Omental fat pad (tissue), 4 donors: Measurements from ENCODE around the gene SHISA8. TPM values are rescaled to one million over a fixed set of nuclear protein-coding genes. Genes with fewer than 3 reads are reported as not detected.

ENCODE experiments used
- ATAC-seq: fragments of 150-250 bp; one replicate; pipeline ENCODE4 v1.9.1; 2016; ENCODE audit warnings: mild to moderate bottlenecking, moderate library complexity; ENCODE audit not compliant: low FRiP score
- DNase-seq: peaks from one replicate; pipeline ENCODE4 v3.0.0-alpha.2; 2019; ENCODE audit warnings: low spot score
- CTCF ChIP-seq, 3 donors: fragments of 450-650 bp; IDR thresholded peaks; one replicate each; pipeline ENCODE4 v1.5.1; 2016 to 2017; ENCODE audit warnings: antibody characterized with exemption in 3 of 3, mild to moderate bottlenecking in 3 of 3, moderate library complexity in 2 of 3
- small RNA-seq: library from RNA; depleted of rRNA; stranded (forward); fragments of <200 nt; gene quantifications from one replicate; pipeline ENCODE3, GENCODE V24; 2016
- total RNA-seq, 4 donors: library from RNA; depleted of rRNA; stranded (reverse); fragments of >200 nt; gene quantifications; one replicate each; pipeline ENCODE4 v1.1.0, GENCODE V29; 2016

SHISA8 gene
- total RNA-seq, 4 donors from 2014 or later = not detected

- TF ChIP-seq CTCF (IDR thresholded peaks at IDR 0.05) = no peak
- no peak for ATAC-seq
- DNase-seq = no peak
Observed at GRCh38 chr22:41868556-41868955, 46.3 kb downstream of the SHISA8 start.

- DNase-seq (no peak), ATAC-seq (no peak)
- no peak for TF ChIP-seq CTCF (IDR thresholded peaks at IDR 0.05)
Observed at GRCh38 chr22:41863472-41863871, 51.4 kb downstream of the SHISA8 start.

- no peak for DNase-seq
- ATAC-seq = peak; percentile 30
- TF ChIP-seq CTCF (IDR thresholded peaks at IDR 0.05) = no peak
Observed at GRCh38 chr22:41862530-41863266, 52.2 kb downstream of the SHISA8 start.

GRCh38 chr22:41862160-41862529 is 52.7 kb downstream of the SHISA8 start:
- TF ChIP-seq CTCF (IDR thresholded peaks at IDR 0.05) = no peak
- DNase-seq (no peak), ATAC-seq (peak; percentile 29)

Small RNA genes within 50 kb of the gene (small RNA-seq; reads per million reads assigned to genes)
- 1.9 reads per million, percentile 37 among the genes with 10 or more reads in this experiment for gene MIR33A

Other genes starting within 250 kb of the SHISA8 start
- 100 to 1,000 TPM in 3 of 4 donors, 10 to 100 TPM in 1; 99.0 to 169 (median 126) TPM for gene SNU13, start 226.2 kb downstream of the SHISA8 start, total RNA-seq
- gene MEI1, start 215.6 kb downstream of the SHISA8 start, total RNA-seq = 10 to 100 TPM in 1 of 4 donors, 1 to 10 TPM in 3; 2.3 to 16.9 (median 2.6) TPM
- 1 to 10 TPM; 1.6 to 3.5 (median 3.4) TPM for gene CCDC134, start 114.4 kb downstream of the SHISA8 start, total RNA-seq
- gene SREBF2, start 82.0 kb downstream of the SHISA8 start, total RNA-seq = 10 to 100 TPM; 26.3 to 63.5 (median 33.8) TPM
- under 1 TPM; 0.16 to 0.84 (median 0.22) TPM for gene TNFRSF13C, start 11.7 kb upstream of the SHISA8 start, total RNA-seq
- 1 to 10 TPM in 1 of 4 donors, under 1 TPM in 1, not detected in 2; 0.84 to 5.4 TPM for gene CENPM, start 32.1 kb upstream of the SHISA8 start, total RNA-seq
- gene SEPTIN3, start 54.4 kb upstream of the SHISA8 start, total RNA-seq = under 1 TPM in 3 of 4 donors, not detected in 1; 0.13 to 0.72 (median 0.37) TPM
- 1 to 10 TPM in 1 of 4 donors, under 1 TPM in 3; 0.28 to 1.1 (median 0.72) TPM for gene WBP2NL, start 83.7 kb upstream of the SHISA8 start, total RNA-seq
- gene NAGA, start 155.7 kb upstream of the SHISA8 start, total RNA-seq = 10 to 100 TPM; 24.8 to 47.6 (median 35.3) TPM
- gene PHETA2, start 159.2 kb upstream of the SHISA8 start, total RNA-seq = 10 to 100 TPM in 3 of 4 donors, 1 to 10 TPM in 1; 9.3 to 22.5 (median 13.9) TPM
- 10 to 100 TPM in 3 of 4 donors, 1 to 10 TPM in 1; 9.9 to 16.2 (median 12.2) TPM for gene SMDT1, start 164.6 kb upstream of the SHISA8 start, total RNA-seq
- gene NDUFA6, start 175.7 kb upstream of the SHISA8 start, total RNA-seq = 10 to 100 TPM; 55.5 to 59.3 (median 57.7) TPM
- gene CYP2D6, start 215.7 kb upstream of the SHISA8 start, total RNA-seq = 1 to 10 TPM in 1 of 4 donors, under 1 TPM in 3; 0.28 to 1.1 (median 0.49) TPM